Gastroesophageal sphincter (tissue), 3 donors: ENCODE data around the gene BOC.

ENCODE experiments used
- POLR2A ChIP-seq, 2 donors: fragments of 450-650 bp; IDR thresholded peaks; one replicate each; pipeline ENCODE4 v1.6.1; 2017; ENCODE audit warnings: antibody characterized with exemption in 2 of 2, mild to moderate bottlenecking in 2 of 2, moderate library complexity in 1 of 2
- TF ChIP-seq, protein P1 (sequence below), 4 experiments: fragments of 200-600 bp in 2 of 4; fragments of 450-650 bp in 2 of 4; sonication (generic) in 1 of 4; IDR thresholded peaks; one replicate each; pipeline ENCODE4 v1.5.1; 2017 to 2019; ENCODE audit warnings: antibody characterized with exemption in 4 of 4, mild to moderate bottlenecking in 2 of 4, moderate library complexity in 2 of 4

DNA sequence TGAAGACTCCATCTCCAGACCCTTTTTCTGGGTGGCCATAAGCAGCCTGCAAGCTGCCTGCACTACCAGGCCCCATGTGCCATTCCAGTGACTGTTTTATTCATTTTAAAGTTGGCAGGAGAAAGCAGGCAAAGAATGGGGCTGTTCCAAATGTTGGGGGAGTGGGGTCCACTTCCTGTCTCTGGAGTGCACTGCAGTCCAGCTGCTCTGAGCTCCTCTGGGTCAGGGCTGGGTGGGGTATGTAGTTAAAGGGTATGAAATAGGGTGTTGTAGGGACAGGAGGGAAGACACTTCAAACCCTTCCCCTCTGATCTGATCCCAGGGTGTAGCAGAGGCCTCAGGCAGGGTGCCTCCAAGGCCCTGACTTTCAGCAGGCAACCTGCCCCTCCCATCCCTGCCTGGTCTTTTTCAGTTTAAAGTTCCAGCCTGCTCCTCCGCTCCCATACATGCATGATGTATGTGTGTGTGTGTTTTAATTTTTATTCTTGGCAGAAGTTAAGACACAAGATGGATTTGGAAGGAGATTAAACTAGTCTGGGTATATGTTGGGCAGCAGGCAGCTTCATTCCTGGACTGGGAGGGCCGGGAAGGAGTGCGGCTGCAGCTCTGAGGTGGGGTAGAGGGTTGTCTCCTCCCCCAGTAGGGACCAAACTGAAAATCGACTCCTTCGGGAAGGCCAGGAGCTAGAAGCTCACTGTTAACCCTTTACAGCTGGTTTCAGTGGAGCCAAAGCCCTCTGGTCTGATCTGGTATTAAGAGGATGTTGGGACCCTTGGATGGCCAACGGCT lies 17.3 kb downstream of the BOC start:
- TF ChIP-seq, protein P1, sequence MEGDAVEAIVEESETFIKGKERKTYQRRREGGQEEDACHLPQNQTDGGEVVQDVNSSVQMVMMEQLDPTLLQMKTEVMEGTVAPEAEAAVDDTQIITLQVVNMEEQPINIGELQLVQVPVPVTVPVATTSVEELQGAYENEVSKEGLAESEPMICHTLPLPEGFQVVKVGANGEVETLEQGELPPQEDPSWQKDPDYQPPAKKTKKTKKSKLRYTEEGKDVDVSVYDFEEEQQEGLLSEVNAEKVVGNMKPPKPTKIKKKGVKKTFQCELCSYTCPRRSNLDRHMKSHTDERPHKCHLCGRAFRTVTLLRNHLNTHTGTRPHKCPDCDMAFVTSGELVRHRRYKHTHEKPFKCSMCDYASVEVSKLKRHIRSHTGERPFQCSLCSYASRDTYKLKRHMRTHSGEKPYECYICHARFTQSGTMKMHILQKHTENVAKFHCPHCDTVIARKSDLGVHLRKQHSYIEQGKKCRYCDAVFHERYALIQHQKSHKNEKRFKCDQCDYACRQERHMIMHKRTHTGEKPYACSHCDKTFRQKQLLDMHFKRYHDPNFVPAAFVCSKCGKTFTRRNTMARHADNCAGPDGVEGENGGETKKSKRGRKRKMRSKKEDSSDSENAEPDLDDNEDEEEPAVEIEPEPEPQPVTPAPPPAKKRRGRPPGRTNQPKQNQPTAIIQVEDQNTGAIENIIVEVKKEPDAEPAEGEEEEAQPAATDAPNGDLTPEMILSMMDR (IDR thresholded peaks at IDR 0.05): no peak
- TF ChIP-seq POLR2A (IDR thresholded peaks at IDR 0.05): no peak
